Coronary artery (tissue), 2 donors: ENCODE results near the gene DRD3.

Experiments
- DNase-seq: peaks from one replicate; pipeline ENCODE4 v3.0.0-alpha.2; 2017; ENCODE audit warnings: low spot score
- H3K27ac ChIP-seq, 2 donors: fragments of 200-600 bp; sonication (generic); one replicate each; pipeline ENCODE4 v1.5.1; 2016 to 2019
- H3K4me3 ChIP-seq: fragments of 200-600 bp; sonication (generic); 2 replicates; pipeline ENCODE4 v1.5.1; 2016; ENCODE audit warnings: mild to moderate bottlenecking, moderate library complexity
- CTCF ChIP-seq: fragments of 200-600 bp; sonication (generic); IDR thresholded peaks from one replicate; pipeline ENCODE4 v1.5.1; 2019; ENCODE audit warnings: antibody characterized with exemption

Gene DRD3

DNA sequence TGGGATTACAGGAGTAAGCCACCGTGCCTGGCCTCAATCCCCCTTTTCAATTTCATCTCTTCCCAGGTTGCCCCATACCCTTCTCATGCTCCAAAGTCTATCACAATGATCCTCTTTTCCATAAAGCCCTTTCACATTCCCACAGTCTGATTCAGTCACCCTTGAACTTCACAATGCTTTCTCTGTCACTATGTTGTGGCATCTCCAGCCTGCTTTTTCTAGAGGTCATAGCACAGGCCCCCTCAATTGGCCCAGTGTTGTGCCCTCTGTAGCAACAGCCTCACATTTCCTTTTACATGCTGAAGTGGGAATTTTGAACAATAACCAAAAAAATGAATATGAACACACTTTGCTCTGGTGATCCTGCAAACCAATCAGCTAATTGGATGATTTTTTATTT, 21.5 kb downstream of the DRD3 start:
- TF ChIP-seq CTCF: no peak
- DNase-seq: no peak
- Histone ChIP-seq H3K4me3 (no peak overlapping the region), H3K27ac (no peak overlapping the region)

GRCh38 chr3:114155370-114155821, 23.5 kb downstream of the DRD3 start:
- Histone ChIP-seq H3K4me3 (no peak overlapping the region), H3K27ac (no peak overlapping the region)
- no peak for DNase-seq
- no peak for TF ChIP-seq CTCF

- no peak for DNase-seq
These were observed 24.5 kb downstream of the DRD3 start for GRCh38 chr3:114154321-114154821.

DNA sequence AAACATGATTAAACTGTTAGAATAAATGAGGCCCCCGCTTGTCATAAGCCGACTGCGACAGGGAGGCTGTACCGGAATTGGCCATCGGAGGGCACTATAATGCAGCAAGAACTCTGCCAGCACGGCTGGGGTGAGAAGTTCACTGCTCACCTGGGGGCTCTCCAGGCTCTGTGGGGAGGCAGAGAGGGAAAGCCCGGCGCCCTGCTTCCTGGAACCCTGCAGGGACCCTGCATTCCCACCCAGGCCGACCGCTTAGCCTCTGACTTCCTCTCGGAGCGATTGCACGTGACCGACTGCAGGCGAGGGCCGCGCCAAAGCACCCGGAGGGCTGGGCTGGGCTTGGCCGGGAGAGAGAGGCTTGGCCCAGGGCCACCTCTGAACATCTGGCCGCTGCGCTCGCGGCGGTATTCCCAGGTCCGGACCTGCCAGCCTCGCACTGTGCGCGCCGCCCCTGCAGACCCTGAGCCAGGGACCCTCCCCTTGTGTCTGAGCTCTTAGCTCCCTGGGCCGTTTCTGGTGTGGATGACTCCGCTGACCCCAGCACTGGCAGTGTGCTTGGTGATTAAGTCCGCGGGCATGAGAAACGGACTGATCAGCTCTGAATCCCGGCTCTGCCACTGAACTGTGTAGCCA, 26.2 kb downstream of the DRD3 start:
- H3K4me3 ChIP-seq: peak overlapping the region; percentile 78
- H3K27ac ChIP-seq: peak overlapping the region; percentile 48 to 64
- TF ChIP-seq CTCF: peak; percentile 90
- peak; percentile 82 for DNase-seq

More at GRCh38 chr3:114154321-114154821, 24.5 kb downstream of the DRD3 start:
- no peak overlapping the region for H3K27ac ChIP-seq
- no peak overlapping the region for H3K4me3 ChIP-seq
- no peak for TF ChIP-seq CTCF

- H3K4me3 ChIP-seq: no peak overlapping the region
- no peak for TF ChIP-seq CTCF
- no peak overlapping the region for H3K27ac ChIP-seq
- no peak for DNase-seq
These were observed 27.8 kb downstream of the DRD3 start for GRCh38 chr3:114151091-114151490.

DNA sequence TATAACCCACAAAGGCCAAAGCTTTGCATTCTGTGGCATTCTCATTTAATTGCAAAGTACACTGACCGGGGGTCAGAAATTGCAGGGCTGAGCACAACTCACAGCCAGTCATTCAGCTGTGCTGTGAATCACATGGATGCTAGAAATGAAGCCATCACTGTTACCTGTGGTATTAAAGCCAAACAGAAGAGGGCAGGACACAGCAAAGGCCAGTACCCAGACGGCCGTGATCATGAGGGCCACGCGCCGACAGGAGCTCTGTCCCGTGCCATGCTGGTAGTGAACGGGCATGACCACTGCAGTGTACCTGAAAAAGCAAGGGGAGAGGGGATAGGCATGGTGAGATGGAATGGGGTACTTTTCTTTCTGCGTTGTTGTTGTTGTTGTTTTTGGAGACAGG, 31.6 kb downstream of the DRD3 start:
- TF ChIP-seq CTCF: no peak
- no peak for DNase-seq
- Histone ChIP-seq H3K27ac (no peak overlapping the region), H3K4me3 (no peak overlapping the region)
